DND-41 (cell line): ENCODE results near the gene MAP4K3.
A peak's percentile ranks its signal among the peaks of the same experiment; 100 is the strongest.

Experiments
- ATAC-seq: fragments of 200-7000 bp; cut with Tn5 transposase; 3 replicates; pipeline ENCODE4 v1.9.1; 2021; ENCODE audit warnings: low read depth; ENCODE audit not compliant: insufficient read depth
- DNase-seq: peaks from one replicate; pipeline ENCODE4 v3.0.0-alpha.2; 2020
- H2AFZ ChIP-seq: 2 replicates; pipeline ENCODE4 v1.6.0; 2012; ENCODE audit warnings: low read depth, low read length
- H3K27ac ChIP-seq: 2 replicates; pipeline ENCODE4 v1.5.1; 2012; ENCODE audit warnings: low read length, inconsistent platforms
- H3K27me3 ChIP-seq: fragments of 200-600 bp; sonication (generic); 2 replicates; pipeline ENCODE4 v1.6.0; 2012; ENCODE audit warnings: low read length, mild to moderate bottlenecking, inconsistent platforms; ENCODE audit not compliant: insufficient read depth, poor library complexity
- H3K36me3 ChIP-seq: 2 replicates; pipeline ENCODE4 v1.5.1; 2012; ENCODE audit warnings: low read length, inconsistent platforms; ENCODE audit not compliant: insufficient read depth
- H3K4me1 ChIP-seq: 2 replicates; pipeline ENCODE4 v1.5.1; 2012; ENCODE audit warnings: mild to moderate bottlenecking, low read length; ENCODE audit not compliant: insufficient read depth
- H3K4me2 ChIP-seq: 2 replicates; pipeline ENCODE4 v1.6.0; 2012; ENCODE audit warnings: mild to moderate bottlenecking, moderate library complexity, low read length, inconsistent platforms; ENCODE audit not compliant: insufficient read depth
- H3K4me3 ChIP-seq, 2 experiments: fragments of 200-600 bp in 1 of 2; shearing (Covaris generic) in 1 of 2; 2 replicates each; pipeline ENCODE4 v1.5.1; 2012 to 2016; ENCODE audit warnings: inconsistent platforms in 2 of 2, low read length in 2 of 2, mild to moderate bottlenecking in 2 of 2, low read depth in 1 of 2, moderate library complexity in 1 of 2
- H3K79me2 ChIP-seq: 2 replicates; pipeline ENCODE4 v1.6.0; 2012; ENCODE audit warnings: low read length, inconsistent platforms; ENCODE audit not compliant: insufficient read depth
- H3K9ac ChIP-seq: 2 replicates; pipeline ENCODE4 v1.6.0; 2012; ENCODE audit warnings: low read depth, mild to moderate bottlenecking, inconsistent platforms, low read length, moderate library complexity
- H3K9me3 ChIP-seq: 2 replicates; pipeline ENCODE4 v1.5.1; 2012; ENCODE audit warnings: low read length, moderate library complexity, mild to moderate bottlenecking, inconsistent platforms; ENCODE audit not compliant: insufficient read depth, severe bottlenecking
- H4K20me1 ChIP-seq: 2 replicates; pipeline ENCODE4 v1.6.0; 2012; ENCODE audit warnings: low read length; ENCODE audit not compliant: insufficient read depth
- CTCF ChIP-seq: IDR thresholded peaks from 2 replicates; pipeline ENCODE4 v1.5.1; 2012; ENCODE audit warnings: borderline replicate concordance, low read length, moderate library complexity, mild to moderate bottlenecking; ENCODE audit not compliant: poor library complexity, severe bottlenecking; ENCODE audit errors: extremely low read depth
- EZH2 ChIP-seq: IDR thresholded peaks from 3 replicates; pipeline ENCODE4 v1.6.1; 2012; ENCODE audit warnings: borderline replicate concordance, low read depth, mild to moderate bottlenecking, moderate library complexity, low read length, inconsistent platforms; ENCODE audit not compliant: severe bottlenecking

The MAP4K3 gene

GRCh38 chr2:39216346-39217191 lies 220.5 kb downstream of the MAP4K3 start:
- H3K36me3 ChIP-seq, result no peaks in the 10 kb centered on the region
- H3K79me2 ChIP-seq, result no peaks in the 10 kb centered on the region
- TF ChIP-seq CTCF, result no peak
- TF ChIP-seq EZH2, result no peak
- peaks cover 17% of the 10 kb centered on the region for H3K27me3 ChIP-seq
- peaks cover 39% of the 10 kb centered on the region for H3K4me1 ChIP-seq
- H3K4me2 ChIP-seq, result peak overlapping the region; percentile 58
- no peak overlapping the region for H2AFZ ChIP-seq
- no peak overlapping the region for H3K9ac ChIP-seq
- peaks cover 8% of the 10 kb centered on the region for H4K20me1 ChIP-seq
- peak overlapping the region; percentile 38 for H3K27ac ChIP-seq
- peak; percentile 89 for DNase-seq
- ATAC-seq, result peak; percentile 97
- no peaks in the 10 kb centered on the region for H3K9me3 ChIP-seq
- peak overlapping the region in 1 of 2 experiments; percentile 35; a peak in 2 of 4 replicates for H3K4me3 ChIP-seq

- Histone ChIP-seq H3K36me3 (no peaks in the 10 kb centered on the region), H3K9me3 (no peaks in the 10 kb centered on the region), H3K27me3 (peaks cover 17% of the 10 kb centered on the region), H3K79me2 (no peaks in the 10 kb centered on the region), H2AFZ (no peak overlapping the region), H3K9ac (no peak overlapping the region), H3K27ac (no peak overlapping the region), H4K20me1 (peaks cover 8% of the 10 kb centered on the region), H3K4me3 (no peak overlapping the region), H3K4me1 (peaks cover 39% of the 10 kb centered on the region), H3K4me2 (no peak overlapping the region)
- ATAC-seq (no peak), DNase-seq (no peak)
- no peak for TF ChIP-seq EZH2
- no peak for TF ChIP-seq CTCF
These were observed 221.5 kb downstream of the MAP4K3 start for GRCh38 chr2:39215545-39215944.

DNA sequence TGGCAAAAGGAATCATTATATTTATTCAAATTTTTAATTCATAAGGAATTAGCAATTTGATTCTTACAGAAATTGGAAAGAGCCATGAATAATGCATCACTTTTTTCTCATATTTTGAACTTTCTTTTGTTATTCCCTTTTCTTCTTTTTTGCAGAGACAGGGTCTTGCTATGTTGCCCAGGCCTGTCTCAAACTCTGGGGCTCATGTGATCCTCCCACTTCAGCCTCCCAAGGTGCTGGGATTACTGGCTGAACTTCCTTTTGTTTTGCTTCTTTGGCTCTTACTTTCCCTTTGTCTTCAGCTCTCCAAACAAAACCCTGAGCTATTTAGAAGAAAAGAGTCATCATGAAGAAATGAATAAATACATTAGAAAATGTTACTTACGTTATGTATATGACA lies 224.1 kb downstream of the MAP4K3 start:
- Histone ChIP-seq H3K36me3 (no peaks in the 10 kb centered on the region), H3K4me2 (no peak overlapping the region), H3K27ac (no peak overlapping the region), H3K4me3 (no peak overlapping the region), H3K4me1 (peaks cover 32% of the 10 kb centered on the region), H3K79me2 (no peaks in the 10 kb centered on the region), H4K20me1 (no peaks in the 10 kb centered on the region), H2AFZ (no peak overlapping the region), H3K9ac (no peak overlapping the region), H3K9me3 (no peaks in the 10 kb centered on the region), H3K27me3 (peaks cover 3% of the 10 kb centered on the region)
- TF ChIP-seq CTCF, result no peak
- TF ChIP-seq EZH2, result no peak
- ATAC-seq (no peak), DNase-seq (no peak)
